LoVo (cell line): ENCODE results near the gene GRM1.

Source experiments
- DNase-seq: peaks from one replicate; pipeline ENCODE4 v3.0.0-alpha.2; 2016; ENCODE audit warnings: low spot score

Gene GRM1

DNA sequence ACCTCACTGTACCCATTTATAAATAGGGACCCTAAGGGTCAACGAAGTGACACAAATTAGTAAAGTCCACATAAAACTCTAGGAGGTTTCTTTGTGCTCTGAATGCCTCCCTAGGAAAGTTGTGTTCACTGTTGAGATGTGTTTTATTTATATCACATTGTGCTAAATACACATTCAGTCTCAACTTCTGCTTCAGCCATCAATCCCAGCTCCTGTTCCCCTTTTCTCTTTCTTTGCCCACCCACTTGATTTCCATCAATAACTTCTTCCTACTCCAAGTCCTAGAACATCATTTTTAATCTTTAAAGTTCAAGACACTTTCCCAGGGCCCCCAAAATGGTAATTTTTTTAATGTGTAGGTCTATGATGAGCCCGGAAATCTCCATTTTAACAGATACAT, 306.5 kb downstream of the GRM1 start:
- no peak for DNase-seq

DNA sequence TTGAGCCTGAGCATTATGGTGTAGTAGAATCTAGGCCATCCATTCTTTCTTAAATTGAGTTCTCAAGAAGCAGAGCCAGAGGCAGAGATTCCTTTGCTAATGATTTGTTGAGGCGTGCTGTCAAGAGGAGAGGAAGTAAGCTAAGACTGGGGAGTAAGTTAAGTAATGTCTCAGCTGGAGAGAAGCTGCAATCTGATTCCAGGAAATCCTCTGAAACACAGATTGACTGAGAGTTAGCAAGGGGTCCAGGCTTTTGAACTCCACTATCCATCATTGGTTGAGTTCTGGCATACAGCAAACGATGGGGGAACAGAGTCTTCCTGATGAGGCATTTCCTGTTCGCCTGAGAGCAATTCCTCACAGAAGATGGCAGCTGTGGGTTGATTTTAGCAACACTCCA, 307.3 kb downstream of the GRM1 start:
- no peak for DNase-seq

- no peak for DNase-seq
Measured at GRCh38 chr6:146337376-146337775, 308.5 kb downstream of the GRM1 start.

GRCh38 chr6:146339716-146340115, 310.9 kb downstream of the GRM1 start:
- DNase-seq = no peak

DNA sequence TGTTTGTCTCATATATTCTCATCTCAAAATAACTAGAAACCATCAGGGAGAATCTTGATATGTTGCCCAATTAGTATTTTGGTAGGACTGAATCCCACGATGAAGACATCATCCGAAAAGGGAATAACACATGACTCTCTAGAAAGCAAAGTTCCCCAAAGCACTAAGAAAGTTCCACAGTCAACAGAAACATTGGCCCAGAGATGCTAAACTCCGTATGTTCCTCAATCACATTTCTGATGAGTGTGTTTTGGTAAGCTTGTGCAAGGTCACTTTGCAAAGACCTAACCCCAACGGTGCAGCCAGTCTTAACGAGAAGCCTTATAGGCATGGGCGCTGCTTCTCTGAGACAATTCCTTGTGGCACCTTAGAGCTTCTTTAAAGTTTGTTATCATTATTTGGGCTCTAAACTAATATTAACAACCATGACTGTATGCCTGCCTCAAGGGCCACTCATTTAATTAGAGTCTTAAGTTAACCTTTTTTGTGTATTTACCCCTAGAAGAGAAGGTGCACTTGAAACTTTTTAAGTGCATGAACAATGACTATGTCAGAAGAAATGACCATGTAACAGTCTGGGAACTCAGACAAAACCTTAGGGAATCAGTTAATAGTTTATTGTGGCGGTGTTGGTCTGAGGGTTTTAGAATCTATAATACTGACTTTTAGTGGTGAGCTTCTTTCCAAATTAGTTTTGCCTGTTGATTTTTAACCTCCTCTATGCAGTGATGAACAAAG, 312.8 kb downstream of the GRM1 start:
- DNase-seq = no peak

GRCh38 chr6:146345598-146345997, 316.7 kb downstream of the GRM1 start:
- no peak for DNase-seq

DNA sequence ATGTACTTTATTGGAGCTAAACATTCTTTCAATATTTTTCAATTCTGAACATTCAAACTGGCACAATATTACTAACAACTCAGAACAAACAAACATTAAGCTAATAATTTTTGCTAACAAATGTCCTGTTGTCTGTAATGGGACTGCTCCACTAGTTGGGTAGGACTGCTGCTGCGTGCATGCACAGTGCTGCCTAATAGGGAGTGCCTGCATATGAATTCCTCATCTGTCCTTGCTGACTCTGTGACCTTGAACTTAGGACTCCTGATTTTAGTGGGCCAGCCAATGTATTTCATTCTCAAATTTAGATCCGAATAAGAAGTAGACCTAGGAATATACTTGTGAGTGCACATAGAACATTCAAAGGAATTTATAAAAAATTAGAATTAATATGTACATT, 318.2 kb downstream of the GRM1 start:
- DNase-seq = no peak

DNA sequence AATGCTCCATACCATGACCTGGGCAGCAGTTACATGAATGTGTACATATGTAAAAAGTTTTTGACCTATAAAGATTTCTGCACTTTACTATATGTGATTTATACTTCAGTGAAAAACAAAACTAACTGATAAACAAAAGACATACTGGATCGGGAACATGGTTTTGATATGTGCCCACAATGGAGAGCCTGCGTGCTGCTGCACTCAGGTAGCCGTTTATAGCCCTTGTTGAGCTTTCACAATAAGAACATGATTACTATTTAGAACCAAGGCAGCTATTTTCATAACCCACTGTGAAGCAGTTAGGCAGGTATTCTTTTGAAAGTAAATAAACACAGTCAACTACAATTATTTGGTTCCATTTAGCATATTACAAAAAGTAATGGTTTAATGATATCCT, 318.8 kb downstream of the GRM1 start:
- no peak for DNase-seq

GRCh38 chr6:146351018-146351417, 322.2 kb downstream of the GRM1 start:
- no peak for DNase-seq

- no peak for DNase-seq
Measured at GRCh38 chr6:146352163-146352562, 323.3 kb downstream of the GRM1 start.

- DNase-seq = no peak
Measured at GRCh38 chr6:146354451-146354850, 325.6 kb downstream of the GRM1 start.

- DNase-seq = no peak
Measured at GRCh38 chr6:146355521-146356100, 326.7 kb downstream of the GRM1 start.

GRCh38 chr6:146357578-146358430, 328.9 kb downstream of the GRM1 start:
- DNase-seq = no peak

DNA sequence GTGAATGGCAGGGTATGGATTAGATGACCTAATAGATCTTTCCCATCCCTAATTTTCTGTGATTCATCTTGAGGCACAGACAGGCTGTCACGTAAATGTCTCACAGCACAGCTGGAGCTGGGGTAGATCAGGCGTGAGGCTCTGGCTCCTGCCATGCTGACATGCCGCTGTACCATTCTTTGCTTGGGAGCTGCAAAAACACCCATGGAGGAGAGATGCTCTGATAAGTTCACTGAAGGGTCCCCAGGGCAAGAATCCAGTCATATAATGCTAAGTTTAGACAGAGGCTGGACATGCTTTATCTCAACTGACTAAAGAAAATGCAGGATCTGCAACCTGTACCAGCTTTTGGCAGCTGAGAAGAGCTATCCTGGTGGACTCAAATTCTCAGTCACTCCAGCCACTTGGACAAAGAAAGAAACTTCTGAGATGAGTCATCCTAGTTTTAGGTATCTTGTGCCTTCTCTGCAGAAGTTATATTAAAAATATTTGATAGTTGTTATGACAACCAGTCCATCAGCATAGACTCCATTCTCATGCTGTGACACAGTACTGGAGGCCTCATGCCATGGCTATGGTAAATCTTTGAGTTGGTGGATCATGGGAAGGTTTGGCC, 329.7 kb downstream of the GRM1 start:
- no peak for DNase-seq

GRCh38 chr6:146359131-146359530, 330.3 kb downstream of the GRM1 start:
- DNase-seq = no peak

GRCh38 chr6:146361128-146361924, 332.5 kb downstream of the GRM1 start:
- no peak for DNase-seq

DNA sequence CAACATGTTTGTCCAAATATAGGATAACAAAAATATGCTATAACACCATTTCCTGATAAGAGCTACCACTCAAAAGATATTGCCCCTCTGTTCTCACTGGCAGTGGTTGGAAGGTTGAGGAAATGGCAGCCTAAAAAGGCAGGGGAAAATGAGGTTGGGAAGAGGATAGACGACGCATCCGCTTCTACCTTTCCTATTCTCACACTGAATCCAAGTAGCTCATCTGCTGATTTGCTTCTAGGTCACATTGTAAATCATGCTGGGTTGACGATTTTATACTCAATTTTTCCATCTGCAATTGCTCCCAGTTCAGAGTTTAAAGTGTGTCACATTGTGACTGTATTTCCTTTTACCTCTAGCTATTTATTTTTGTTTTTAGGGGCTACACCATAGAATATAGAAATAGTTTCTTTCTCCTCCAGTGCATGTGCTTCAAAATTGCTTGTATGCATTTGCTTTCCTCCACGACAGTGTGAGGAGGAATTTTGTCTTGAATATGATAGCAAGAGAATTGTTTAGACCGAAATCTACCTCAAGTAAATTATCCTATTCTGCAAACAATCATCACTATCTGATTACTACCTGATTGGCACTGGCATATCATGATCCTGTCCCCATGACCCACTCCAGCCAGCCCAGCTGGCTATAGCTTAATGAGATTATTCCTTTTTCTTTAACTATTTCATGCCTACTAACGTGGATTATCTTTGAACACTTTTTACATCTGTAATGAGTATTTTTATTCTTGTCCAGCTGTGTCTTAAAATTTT, 335.2 kb downstream of the GRM1 start:
- no peak for DNase-seq

DNA sequence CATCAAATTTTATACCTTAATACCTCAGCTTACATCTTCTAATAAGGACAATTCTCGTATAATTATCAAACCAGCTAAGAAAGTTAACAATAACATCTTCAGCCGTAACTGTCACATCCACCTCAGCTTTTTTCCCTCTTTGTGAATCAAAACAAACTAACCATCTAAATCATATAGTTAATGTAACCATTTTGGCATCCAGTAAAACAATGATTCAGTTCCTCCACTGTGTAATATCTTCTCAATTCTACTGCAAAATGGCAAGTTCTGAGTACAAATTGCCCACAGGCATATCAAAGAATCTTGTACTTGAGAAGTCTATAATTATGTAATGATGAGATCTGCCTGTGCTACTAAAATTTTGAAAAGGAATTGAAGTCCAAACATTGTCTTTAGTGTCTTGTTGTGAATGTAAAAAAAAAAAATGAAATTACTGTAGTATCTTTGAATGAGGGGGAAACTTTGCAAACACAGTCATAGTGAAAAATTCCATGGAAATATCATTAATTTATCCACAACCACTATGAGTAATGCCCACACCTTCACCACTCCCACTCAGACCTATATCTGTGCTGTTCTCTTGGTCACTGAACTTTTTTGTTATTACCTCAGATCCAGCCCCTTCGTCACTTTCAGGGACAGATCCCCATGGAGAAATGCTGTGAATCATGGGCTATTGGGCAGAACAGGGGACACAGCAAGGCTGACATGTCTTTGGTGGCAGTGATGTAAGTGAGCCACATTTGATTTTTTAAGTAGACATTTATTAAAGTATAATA, 336.1 kb downstream of the GRM1 start:
- no peak for DNase-seq

GRCh38 chr6:146367061-146367460, 338.2 kb downstream of the GRM1 start:
- no peak for DNase-seq

GRCh38 chr6:146369866-146370265, 341.0 kb downstream of the GRM1 start:
- DNase-seq = no peak
